ENCODE results near the gene C3orf20.

Gene C3orf20

GRCh38 chr3:14785207-14786155 lies 110.5 kb downstream of the C3orf20 start:
- no peaks in the 10 kb centered on the region for H3K9me3 Mint-ChIP-seq
- peaks cover 20% of the 10 kb centered on the region for H3K27me3 Mint-ChIP-seq
- no peak overlapping the region for H3K27ac Mint-ChIP-seq
- no peaks in the 10 kb centered on the region for H3K4me1 Mint-ChIP-seq
- no peak for DNase-seq
- ATAC-seq: no peak
- H3K4me3 Mint-ChIP-seq: no peak overlapping the region

GRCh38 chr3:14786369-14786768 lies 111.4 kb downstream of the C3orf20 start:
- H3K27me3 Mint-ChIP-seq: peaks cover 29% of the 10 kb centered on the region
- DNase-seq: no peak
- H3K4me3 Mint-ChIP-seq: no peak overlapping the region

GRCh38 chr3:14787630-14788029 lies 112.7 kb downstream of the C3orf20 start:
- H3K9me3 Mint-ChIP-seq: no peaks in the 10 kb centered on the region
- no peak overlapping the region for H3K27ac Mint-ChIP-seq
- no peak for ATAC-seq
- peaks cover 33% of the 10 kb centered on the region for H3K27me3 Mint-ChIP-seq
- H3K4me3 Mint-ChIP-seq: no peak overlapping the region
- DNase-seq: no peak
- H3K4me1 Mint-ChIP-seq: peaks cover 4% of the 10 kb centered on the region

More at GRCh38 chr3:14786369-14786768, 111.4 kb downstream of the C3orf20 start:
- ATAC-seq: no peak
- no peaks in the 10 kb centered on the region for H3K9me3 Mint-ChIP-seq
- H3K27ac Mint-ChIP-seq: no peak overlapping the region
- H3K4me1 Mint-ChIP-seq: peaks cover 2% of the 10 kb centered on the region

GRCh38 chr3:14788644-14789043 lies 113.7 kb downstream of the C3orf20 start:
- no peaks in the 10 kb centered on the region for H3K9me3 Mint-ChIP-seq
- H3K4me3 Mint-ChIP-seq: no peak overlapping the region
- no peak overlapping the region for H3K27ac Mint-ChIP-seq
- DNase-seq: no peak
- H3K27me3 Mint-ChIP-seq: peaks cover 37% of the 10 kb centered on the region
- ATAC-seq: no peak
- H3K4me1 Mint-ChIP-seq: peaks cover 4% of the 10 kb centered on the region

- H3K27ac Mint-ChIP-seq: peak overlapping the region in 1 of 2 donors; percentile 4
- H3K4me3 Mint-ChIP-seq: no peak overlapping the region
- DNase-seq (no peak), ATAC-seq (no peak)
- H3K4me1 Mint-ChIP-seq: peaks cover 4% of the 10 kb centered on the region
- peaks cover 37% of the 10 kb centered on the region for H3K27me3 Mint-ChIP-seq
- no peaks in the 10 kb centered on the region for H3K9me3 Mint-ChIP-seq
Measured at GRCh38 chr3:14789221-14789620, 114.3 kb downstream of the C3orf20 start.

- H3K9me3 Mint-ChIP-seq: no peaks in the 10 kb centered on the region
- no peak for DNase-seq
- no peak for ATAC-seq
- no peak overlapping the region for H3K4me3 Mint-ChIP-seq
- no peak overlapping the region for H3K27ac Mint-ChIP-seq
- H3K27me3 Mint-ChIP-seq: peaks cover 37% of the 10 kb centered on the region
- peaks cover 4% of the 10 kb centered on the region for H3K4me1 Mint-ChIP-seq
Measured at GRCh38 chr3:14789640-14790285, 114.8 kb downstream of the C3orf20 start.

- peak; percentile 78 for ATAC-seq
- DNase-seq: peak; percentile 46 to 54
- H3K27ac Mint-ChIP-seq: no peak overlapping the region
Measured at GRCh38 chr3:14791343-14791945, 116.5 kb downstream of the C3orf20 start.

GRCh38 chr3:14792691-14793121 lies 117.8 kb downstream of the C3orf20 start:
- DNase-seq (no peak), ATAC-seq (no peak)
- Mint-ChIP-seq H3K4me3 (no peak overlapping the region), H3K9me3 (no peaks in the 10 kb centered on the region), H3K27me3 (peaks cover 35% of the 10 kb centered on the region), H3K4me1 (peaks cover 4% of the 10 kb centered on the region), H3K27ac (no peak overlapping the region)

More at GRCh38 chr3:14791343-14791945, 116.5 kb downstream of the C3orf20 start:
- Mint-ChIP-seq H3K9me3 (no peaks in the 10 kb centered on the region), H3K4me3 (no peak overlapping the region), H3K4me1 (peaks cover 4% of the 10 kb centered on the region), H3K27me3 (peaks cover 37% of the 10 kb centered on the region)

GRCh38 chr3:14793126-14793857 lies 118.4 kb downstream of the C3orf20 start:
- H3K4me1 Mint-ChIP-seq: peaks cover 4% of the 10 kb centered on the region
- no peak overlapping the region for H3K4me3 Mint-ChIP-seq

GRCh38 chr3:14793858-14794234 lies 118.9 kb downstream of the C3orf20 start:
- H3K9me3 Mint-ChIP-seq: no peaks in the 10 kb centered on the region
- H3K27ac Mint-ChIP-seq: no peak overlapping the region
- H3K4me3 Mint-ChIP-seq: no peak overlapping the region
- peaks cover 4% of the 10 kb centered on the region for H3K4me1 Mint-ChIP-seq
- no peak for ATAC-seq
- H3K27me3 Mint-ChIP-seq: peaks cover 30% of the 10 kb centered on the region
- DNase-seq: no peak

More at GRCh38 chr3:14793126-14793857, 118.4 kb downstream of the C3orf20 start:
- no peak overlapping the region for H3K27ac Mint-ChIP-seq
- peaks cover 30% of the 10 kb centered on the region for H3K27me3 Mint-ChIP-seq
- H3K9me3 Mint-ChIP-seq: no peaks in the 10 kb centered on the region
- ATAC-seq (no peak), DNase-seq (no peak)

- Mint-ChIP-seq H3K4me1 (peaks cover 4% of the 10 kb centered on the region), H3K4me3 (no peak overlapping the region), H3K27ac (no peak overlapping the region), H3K27me3 (peaks cover 27% of the 10 kb centered on the region), H3K9me3 (no peaks in the 10 kb centered on the region)
- DNase-seq: no peak
- no peak for ATAC-seq
Measured at GRCh38 chr3:14794435-14794834, 119.5 kb downstream of the C3orf20 start.

GRCh38 chr3:14795996-14796395 lies 121.1 kb downstream of the C3orf20 start:
- Mint-ChIP-seq H3K4me1 (peaks cover 4% of the 10 kb centered on the region), H3K4me3 (no peak overlapping the region), H3K27ac (no peak overlapping the region), H3K9me3 (no peaks in the 10 kb centered on the region), H3K27me3 (peaks cover 12% of the 10 kb centered on the region)
- DNase-seq (no peak), ATAC-seq (no peak)

- H3K9me3 Mint-ChIP-seq: no peaks in the 10 kb centered on the region
- no peak overlapping the region for H3K27ac Mint-ChIP-seq
- no peak for ATAC-seq
- H3K4me1 Mint-ChIP-seq: peaks cover 1% of the 10 kb centered on the region
- H3K4me3 Mint-ChIP-seq: no peak overlapping the region
- no peak for DNase-seq
- peaks cover 6% of the 10 kb centered on the region for H3K27me3 Mint-ChIP-seq
Measured at GRCh38 chr3:14796403-14797077, 121.6 kb downstream of the C3orf20 start.

- H3K9me3 Mint-ChIP-seq: no peaks in the 10 kb centered on the region
Measured at GRCh38 chr3:14797731-14798130, 122.8 kb downstream of the C3orf20 start.

GRCh38 chr3:14798231-14798630 lies 123.3 kb downstream of the C3orf20 start:
- no peak overlapping the region for H3K27ac Mint-ChIP-seq

More at GRCh38 chr3:14797731-14798130, 122.8 kb downstream of the C3orf20 start:
- DNase-seq: no peak
- H3K4me1 Mint-ChIP-seq: no peaks in the 10 kb centered on the region
- no peak overlapping the region for H3K27ac Mint-ChIP-seq
- no peak for ATAC-seq
- no peak overlapping the region for H3K4me3 Mint-ChIP-seq
- peaks cover 4% of the 10 kb centered on the region for H3K27me3 Mint-ChIP-seq

More at GRCh38 chr3:14798231-14798630, 123.3 kb downstream of the C3orf20 start:
- no peak for ATAC-seq
- no peak for DNase-seq
- Mint-ChIP-seq H3K9me3 (no peaks in the 10 kb centered on the region), H3K4me3 (no peak overlapping the region), H3K4me1 (no peaks in the 10 kb centered on the region), H3K27me3 (peaks cover 5% of the 10 kb centered on the region)

Data from stimulated activated naive CD8-positive, alpha-beta T cell treated with anti-CD3 and anti-CD28 coated beads, Interleukin-15, amount 100 ng/mL, for 72 hours (primary cell).